OCI-LY3 (cell line): ENCODE results near the gene CEP44.
"Not testable (repeated sequence)": the region's sequence is repeated elsewhere in the genome, so short reads cannot be mapped to it uniquely, and the experiment has no call there.

ENCODE experiments used
- CTCF ChIP-seq: fragments of 200-600, 300-600 bp; sonication (generic); IDR thresholded peaks from 2 replicates; pipeline ENCODE4 v1.5.1; 2014; ENCODE audit warnings: antibody characterized with exemption, low read length, low read depth
- EZH2phosphoT487 ChIP-seq: fragments of 200-600 bp; shearing (Covaris generic); IDR thresholded peaks from 2 replicates; pipeline ENCODE4 v1.6.1; 2018; ENCODE audit warnings: antibody characterized with exemption, mixed run types, low read depth

GRCh38 chr4:174294641-174295040 lies 10.9 kb downstream of the CEP44 start:
- TF ChIP-seq CTCF, EZH2phosphoT487: not testable (repeated sequence)
